Kidney (tissue), 14 donors: ENCODE data around the gene CTNNA2. TPM values are rescaled to one million over a fixed set of nuclear protein-coding genes. Genes with fewer than 3 reads are reported as not detected.

Experiments used
- DNase-seq, 5 donors: peaks; one replicate each; pipeline ENCODE4 v3.0.0-alpha.2; 2013 to 2020
- FAIRE-seq: peaks from 2 replicates; lab custom pipeline; 2012; peaks lifted over from hg19 to GRCh38; lab: Jason Lieb, UNC
- H3K27ac ChIP-seq, 2 donors: one replicate each; pipeline ENCODE4 v1.7.0; 2013; ENCODE audit warnings: low read depth in 2 of 2, low read length in 2 of 2, inconsistent platforms in 1 of 2
- H3K27me3 ChIP-seq: one replicate; pipeline ENCODE4 v1.7.1; 2013; ENCODE audit warnings: low read length, inconsistent platforms; ENCODE audit not compliant: control insufficient read depth, insufficient read depth
- H3K36me3 ChIP-seq, 3 donors: one replicate each; pipeline versions ENCODE4 v1.7.0 to v1.7.1; 2013; ENCODE audit warnings: low read length in 3 of 3, control low read depth in 1 of 3, inconsistent platforms in 1 of 3; ENCODE audit not compliant: insufficient read depth in 3 of 3, control insufficient read depth in 2 of 3
- H3K4me1 ChIP-seq, 3 donors: one replicate each; pipeline versions ENCODE4 v1.7.0 to v1.7.1; 2013; ENCODE audit warnings: low read length in 3 of 3, inconsistent platforms in 1 of 3, low read depth in 1 of 3; ENCODE audit not compliant: control insufficient read depth in 2 of 3, insufficient read depth in 2 of 3
- H3K4me3 ChIP-seq, 3 donors: one replicate each; pipeline versions ENCODE4 v1.7.0 to v1.8.1; 2013; ENCODE audit warnings: low read length in 3 of 3, control low read depth in 1 of 3, inconsistent platforms in 1 of 3
- H3K9ac ChIP-seq, 3 donors: one replicate each; pipeline versions ENCODE4 v1.7.0 to v1.7.1; 2013; ENCODE audit warnings: low read length in 3 of 3, control low read depth in 1 of 3, inconsistent platforms in 1 of 3
- H3K9me3 ChIP-seq, 3 donors: one replicate each; pipeline versions ENCODE4 v1.7.0 to v1.7.1; 2013; ENCODE audit warnings: low read length in 3 of 3, control low read depth in 1 of 3, inconsistent platforms in 1 of 3; ENCODE audit not compliant: control insufficient read depth in 2 of 3, insufficient read depth in 1 of 3
- CTCF ChIP-seq: IDR thresholded peaks from 3 replicates; pipeline ENCODE4 v1.5.1; 2012; ENCODE audit warnings: mild to moderate bottlenecking, moderate library complexity, borderline replicate concordance; ENCODE audit not compliant: insufficient read depth; ENCODE audit errors: extremely low read depth
- intact Hi-C: fragments of 100-400 bp; cut with DNase I; formaldehyde crosslinking; loops from one replicate; pipeline ENCODE4 v1.11.1; 2022
- polyA plus RNA-seq: library from polyadenylated mRNA; stranded (reverse); fragments of 350-450 nt; fragmentation: Illumina TruSeq; extraction: RNeasy Lipid Tissue Mini Kit (QIAGEN cat#74804); gene quantifications from one replicate; pipeline ENCODE4 v1.2.3, GENCODE V29; 2014; ENCODE audit warnings: low read depth, low replicate concordance; ENCODE audit not compliant: insufficient read depth
- total RNA-seq: library from RNA; stranded (reverse); fragmentation: NEBNext Ultra II Directional; extraction: Animal tissue kit (Norgen Biotek cat#: 25700); gene quantifications from one replicate; pipeline ENCODE4 v1.2.1, GENCODE V29; 2021
- donor health status: control.
- donor health status: control.
- donor health status: control.
- donor health status: control.
- donor health status: control.
- donor health status: DM: yes; HTN: yes; CAD: no.
- donor health status: Normal renal cell carcinoma (clear cell type).

CTNNA2 gene
- total and polyA plus RNA-seq, 2 donors from 2014 or later = 0.47 TPM; not detected in 1

- intact Hi-C loops = no loop called here
- H3K27ac ChIP-seq = no peak overlapping the region
- H3K4me1 ChIP-seq = no peaks in the 10 kb centered on the region
- H3K36me3 ChIP-seq = no peaks in the 10 kb centered on the region
- no peak for FAIRE-seq
- no peaks in the 10 kb centered on the region for H3K9me3 ChIP-seq
- no peaks in the 10 kb centered on the region for H3K27me3 ChIP-seq
- no peak for DNase-seq
- no peak overlapping the region for H3K9ac ChIP-seq
- no peak for TF ChIP-seq CTCF
- no peak overlapping the region for H3K4me3 ChIP-seq
Observed at GRCh38 chr2:80075719-80076118, 562.9 kb downstream of the CTNNA2 start.

GRCh38 chr2:80078290-80079036, 565.6 kb downstream of the CTNNA2 start:
- DNase-seq = no peak
- Histone ChIP-seq H3K27me3 (no peaks in the 10 kb centered on the region), H3K9ac (no peak overlapping the region), H3K36me3 (no peaks in the 10 kb centered on the region), H3K4me1 (no peaks in the 10 kb centered on the region), H3K4me3 (no peak overlapping the region), H3K27ac (no peak overlapping the region), H3K9me3 (no peaks in the 10 kb centered on the region)
- FAIRE-seq = no peak
- TF ChIP-seq CTCF = no peak
- intact Hi-C loops = no loop called here

GRCh38 chr2:80080957-80081356, 568.1 kb downstream of the CTNNA2 start:
- H3K4me3 ChIP-seq = no peak overlapping the region
- DNase-seq (peak in 1 of 5 donors; percentile 27), FAIRE-seq (no peak)
- no peak overlapping the region for H3K9ac ChIP-seq
- no peaks in the 10 kb centered on the region for H3K9me3 ChIP-seq
- H3K27me3 ChIP-seq = no peaks in the 10 kb centered on the region
- no peak for TF ChIP-seq CTCF
- H3K27ac ChIP-seq = no peak overlapping the region
- no peaks in the 10 kb centered on the region for H3K36me3 ChIP-seq
- intact Hi-C loops = no loop called here
- no peaks in the 10 kb centered on the region for H3K4me1 ChIP-seq
